CD4-positive, alpha-beta T cell treated with Interferon alpha-2 for 1 hour (primary cell): Measurements from ENCODE around the gene TNFSF9.
"Not testable (repeated sequence)": the region's sequence is repeated elsewhere in the genome, so short reads cannot be mapped to it uniquely, and the experiment has no call there.

Experiments used
- DNase-seq, 2 donors: peaks; one replicate each; pipeline ENCODE4 v3.0.0-alpha.2; 2020 to 2022

The TNFSF9 gene

DNA sequence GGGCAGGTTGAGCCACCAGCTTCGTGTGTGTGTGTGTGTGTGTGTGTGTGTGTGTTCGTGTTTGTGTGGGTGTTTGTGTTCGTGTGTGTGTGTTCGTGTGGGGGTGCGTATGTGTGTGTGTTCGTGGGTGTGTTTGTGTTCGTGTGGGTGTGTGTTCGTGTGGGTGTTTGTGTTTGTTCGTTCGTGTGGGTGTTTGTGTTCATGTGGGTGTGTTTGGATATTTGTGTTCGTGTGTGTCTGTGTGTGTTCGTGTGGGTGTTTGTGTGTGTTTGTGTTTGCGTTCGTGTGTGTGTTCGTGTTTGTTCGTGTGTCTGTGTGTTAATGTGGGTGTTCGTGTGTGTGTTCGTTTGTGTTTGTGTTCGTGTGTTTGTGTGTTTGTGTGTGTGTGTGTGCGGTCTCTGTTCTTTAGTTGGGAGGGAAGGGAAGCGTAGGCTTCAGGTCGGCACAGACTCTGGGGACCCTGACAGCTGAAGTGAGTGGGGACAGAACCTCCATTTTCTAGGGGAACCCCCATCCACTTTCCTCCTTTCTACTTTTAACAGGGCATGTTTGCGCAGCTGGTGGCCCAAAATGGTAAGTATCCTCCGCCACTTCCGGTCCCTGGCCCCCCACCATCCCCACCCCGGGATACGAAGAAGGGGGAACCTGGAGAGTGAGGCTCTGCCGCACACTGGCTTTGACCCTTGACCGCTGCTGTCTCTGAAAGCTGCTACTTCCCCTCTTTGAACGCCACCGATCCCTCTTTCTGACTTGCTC is 1.6 kb downstream of the TNFSF9 start:
- peak; percentile 46 to 57 for DNase-seq

DNA sequence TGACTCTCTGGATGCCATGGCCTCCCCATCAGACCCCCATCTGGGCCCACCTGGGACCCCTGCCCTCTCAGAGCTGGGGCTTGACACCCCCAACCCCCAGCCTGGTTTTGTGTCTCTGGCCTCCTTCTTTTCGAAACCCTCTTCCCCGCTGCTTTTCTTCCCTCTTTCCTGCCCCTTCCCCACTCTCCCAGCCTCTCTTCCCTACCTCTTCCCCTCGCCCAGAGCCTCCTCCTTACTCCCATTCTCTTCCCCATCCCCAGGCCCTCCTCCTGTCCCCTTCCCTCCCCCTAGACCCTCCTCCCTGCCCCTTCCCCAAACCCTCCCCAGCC is 2.1 kb downstream of the TNFSF9 start:
- no peak for DNase-seq

DNA sequence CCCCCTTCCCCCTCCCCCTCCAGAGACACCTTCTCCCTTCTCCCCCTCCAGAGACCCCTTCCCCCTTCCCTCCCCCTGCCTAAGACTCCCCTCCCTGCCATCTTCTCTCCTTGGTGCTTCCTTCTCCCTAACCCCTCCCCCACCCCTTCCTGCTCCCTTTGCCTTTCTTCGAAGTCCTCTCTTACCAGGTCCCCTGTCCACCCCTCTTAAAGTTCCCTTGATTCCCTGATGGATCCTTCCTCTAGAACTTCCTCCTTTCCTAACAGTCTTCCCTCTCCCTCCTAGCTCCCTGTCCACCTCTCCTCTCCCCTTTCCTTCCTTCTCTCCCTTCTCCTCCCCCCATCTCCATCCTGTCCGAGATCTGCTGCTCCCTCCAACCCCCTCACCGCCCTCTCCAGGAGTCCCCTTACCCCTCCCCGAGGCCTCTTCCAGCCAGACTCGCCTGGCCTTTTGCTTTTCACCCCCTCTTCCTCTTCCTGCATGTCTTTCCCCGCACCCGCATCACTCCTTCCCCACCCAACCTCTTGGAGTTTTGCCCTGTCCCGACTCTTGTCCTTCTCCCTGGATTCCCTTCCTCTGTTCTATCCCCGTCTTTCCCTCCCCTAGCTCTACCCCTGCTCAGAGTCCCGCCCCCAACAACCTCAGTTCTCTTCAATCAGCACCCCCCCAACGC is 3.1 kb downstream of the TNFSF9 start:
- DNase-seq, result no peak

GRCh38 chr19:6534451-6535093 is 3.7 kb downstream of the TNFSF9 start:
- no peak for DNase-seq

DNA sequence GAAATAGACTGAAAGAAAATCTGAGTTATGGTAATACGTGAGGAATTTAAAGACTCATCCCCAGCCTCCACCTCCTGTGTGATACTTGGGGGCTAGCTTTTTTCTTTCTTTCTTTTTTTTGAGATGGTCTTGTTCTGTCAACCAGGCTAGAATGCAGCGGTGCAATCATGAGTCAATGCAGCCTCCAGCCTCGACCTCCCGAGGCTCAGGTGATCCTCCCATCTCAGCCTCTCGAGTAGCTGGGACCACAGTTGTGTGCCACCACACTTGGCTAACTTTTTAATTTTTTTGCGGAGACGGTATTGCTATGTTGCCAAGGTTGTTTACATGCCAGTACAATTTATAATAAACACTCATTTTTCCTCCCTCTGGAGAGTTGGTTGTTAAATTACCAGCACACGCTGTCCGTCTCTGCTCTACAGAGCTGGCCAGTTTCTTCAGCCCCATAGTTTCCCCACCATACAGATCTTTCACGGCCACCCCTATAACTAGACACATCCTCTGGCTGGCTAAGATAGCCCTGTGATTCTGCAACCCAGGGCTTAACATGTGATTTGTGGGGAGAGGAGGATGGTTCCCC is 4.8 kb downstream of the TNFSF9 start:
- DNase-seq, result no peak

GRCh38 chr19:6539514-6539913 is 8.7 kb downstream of the TNFSF9 start:
- DNase-seq, result no peak

DNA sequence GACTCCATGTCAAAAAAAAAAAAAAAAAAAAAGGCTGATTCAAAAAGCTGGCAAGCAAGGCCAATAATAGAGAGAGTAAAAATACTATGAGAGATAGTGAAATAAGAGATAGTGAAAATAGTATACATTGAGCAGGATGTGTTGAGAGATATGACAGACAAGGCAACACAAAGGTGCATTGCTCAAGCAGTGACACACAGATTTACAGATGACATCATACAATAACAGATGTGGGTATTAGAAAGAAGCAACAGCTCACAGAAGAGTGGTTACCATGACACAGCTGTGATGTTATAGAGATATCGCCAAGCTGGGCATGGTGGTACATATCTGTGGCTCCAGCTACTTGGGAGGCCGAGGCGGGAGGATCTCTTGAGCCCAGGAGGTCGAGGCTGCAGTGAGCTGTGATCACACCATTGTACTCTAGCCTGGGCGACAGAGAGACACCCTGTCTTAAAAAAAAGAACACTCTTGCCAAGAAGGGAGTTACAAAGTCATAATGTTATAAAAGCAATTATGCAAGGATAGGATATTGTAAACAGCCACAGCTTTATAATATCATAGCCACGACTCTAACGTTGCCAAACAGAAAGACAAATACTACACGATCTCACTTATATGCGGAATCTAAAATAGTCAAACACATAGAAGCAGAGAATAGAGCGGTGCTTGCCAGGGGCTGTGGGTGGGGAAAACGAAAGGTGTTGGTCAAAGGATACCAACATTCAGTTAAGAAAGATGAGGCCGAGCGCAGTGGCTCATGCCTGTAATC is 10.3 kb downstream of the TNFSF9 start:
- DNase-seq, result no peak

DNA sequence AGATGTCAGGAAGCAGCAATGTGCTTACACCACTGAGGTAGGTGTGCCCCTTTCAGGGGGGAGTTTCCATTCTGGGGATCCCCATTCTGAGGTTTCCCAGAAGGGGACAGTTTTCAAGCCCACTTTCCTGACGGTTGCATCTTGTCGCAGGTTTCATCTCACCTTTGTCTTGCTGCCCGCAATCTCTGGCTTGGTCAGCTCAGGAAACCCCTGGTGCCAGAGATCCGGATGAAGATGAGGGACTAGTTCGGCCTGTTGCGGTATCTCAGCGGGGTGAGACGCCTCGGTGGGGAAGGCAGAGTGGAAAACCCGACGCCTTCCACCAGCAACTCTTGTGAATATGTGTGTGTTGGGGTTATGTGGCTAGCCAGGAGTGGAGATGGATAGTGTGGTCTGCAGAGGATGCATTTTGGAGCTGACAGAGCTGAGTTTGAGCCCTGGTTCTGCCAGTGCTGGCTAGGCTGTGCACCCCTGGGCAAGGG is 13.1 kb downstream of the TNFSF9 start:
- peak; percentile 8 to 45 for DNase-seq

DNA sequence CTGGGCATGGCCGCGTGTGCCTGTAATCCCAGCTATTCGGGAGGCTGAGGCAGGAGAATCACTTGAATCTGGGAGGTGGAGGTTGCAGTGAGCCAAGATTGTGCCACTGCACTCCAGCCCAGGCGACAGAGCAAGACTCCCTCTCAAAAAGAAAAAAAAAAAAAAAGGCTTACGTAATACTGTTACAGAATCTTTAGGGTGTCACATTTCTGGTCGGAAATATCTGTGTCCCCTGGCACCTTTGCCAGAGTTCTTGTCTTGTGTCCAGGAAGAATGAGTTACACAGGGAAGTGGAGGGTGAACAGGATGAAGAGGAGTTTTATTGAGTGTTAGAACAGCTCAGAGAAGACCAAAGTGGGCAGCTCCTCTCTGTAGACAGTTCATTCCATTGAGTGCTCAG is 19.9 kb downstream of the TNFSF9 start:
- not testable (repeated sequence) for DNase-seq

DNA sequence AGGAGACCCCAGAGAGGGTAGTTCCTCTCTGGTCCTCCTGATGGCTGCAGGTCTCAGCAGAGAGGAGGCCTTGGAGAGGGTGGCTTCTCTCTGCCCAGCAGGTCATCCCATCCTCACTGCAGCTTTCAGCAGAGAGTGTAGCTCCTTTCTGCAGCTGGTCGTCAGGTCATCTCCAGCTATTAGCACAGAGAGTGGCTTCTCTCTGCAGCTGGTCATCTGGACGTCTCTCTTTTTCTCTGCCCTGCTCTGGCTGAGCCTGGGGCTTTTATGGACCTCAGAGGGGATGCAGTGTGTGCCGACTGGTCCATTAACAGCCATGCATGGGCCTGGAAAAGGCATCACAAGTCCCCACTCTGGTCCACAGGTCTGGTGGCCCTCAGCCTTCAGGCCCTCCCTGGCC is 20.3 kb downstream of the TNFSF9 start:
- no peak for DNase-seq

- DNase-seq, result peak; percentile 44 to 75
Measured at GRCh38 chr19:6551607-6552450, 21.0 kb downstream of the TNFSF9 start.

- no peak for DNase-seq
Measured at GRCh38 chr19:6556043-6556449, 25.2 kb downstream of the TNFSF9 start.

DNA sequence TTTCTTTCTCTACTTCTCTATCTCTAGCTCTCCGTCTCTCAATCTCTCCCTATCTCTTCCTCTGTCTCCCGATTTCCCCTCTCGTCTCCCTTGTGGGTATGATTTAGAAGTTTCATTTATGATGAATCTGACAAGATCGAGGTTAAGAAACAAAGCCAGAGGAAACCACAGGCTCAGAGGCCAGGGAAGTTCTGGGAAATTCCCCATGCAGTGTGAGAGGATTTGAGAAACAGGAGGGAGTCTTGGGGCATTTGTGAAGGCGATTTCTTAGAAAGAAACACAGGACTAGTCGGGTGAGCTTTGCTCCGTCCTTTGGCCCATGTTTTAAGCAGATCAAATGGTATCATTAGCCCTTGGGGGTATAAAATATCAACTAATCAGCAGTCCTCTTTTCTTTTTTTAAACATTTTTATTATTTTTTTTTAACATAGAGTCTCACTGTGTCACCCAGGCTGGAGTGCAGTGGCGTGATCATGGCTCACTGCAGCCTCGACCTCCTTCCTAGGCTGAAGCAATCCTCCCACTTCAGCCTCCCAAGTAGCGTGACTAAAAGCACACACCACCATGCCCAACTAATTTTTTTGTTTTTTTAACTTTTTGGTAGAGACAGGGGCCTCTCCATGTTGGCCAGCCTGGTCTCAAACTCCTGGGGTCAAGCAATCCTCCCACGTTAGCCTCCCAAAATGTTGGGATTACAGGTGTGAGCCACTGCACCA is 25.8 kb downstream of the TNFSF9 start:
- DNase-seq, result peak in 1 of 2 donors; percentile 39

- DNase-seq, result not testable (repeated sequence)
Measured at GRCh38 chr19:6562437-6562836, 31.6 kb downstream of the TNFSF9 start.

DNA sequence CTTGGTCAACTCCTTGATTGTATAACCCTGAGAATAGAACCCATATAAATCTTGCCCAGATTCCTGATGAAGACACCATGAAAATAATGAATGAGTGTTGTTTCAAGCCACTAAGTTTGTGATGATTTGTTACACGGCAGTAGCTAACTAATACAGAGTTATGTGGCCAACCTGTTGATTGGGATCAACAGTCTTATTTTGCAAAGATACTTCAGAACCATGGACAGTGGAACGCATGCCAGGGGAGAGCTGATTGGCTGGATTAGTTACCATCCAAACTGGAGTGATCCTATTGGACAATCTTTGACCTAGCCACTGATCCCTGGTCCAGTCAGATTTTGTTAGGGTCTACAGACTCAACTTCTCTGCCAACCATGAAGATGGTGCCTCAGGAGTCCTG is 33.6 kb downstream of the TNFSF9 start:
- no peak for DNase-seq

DNA sequence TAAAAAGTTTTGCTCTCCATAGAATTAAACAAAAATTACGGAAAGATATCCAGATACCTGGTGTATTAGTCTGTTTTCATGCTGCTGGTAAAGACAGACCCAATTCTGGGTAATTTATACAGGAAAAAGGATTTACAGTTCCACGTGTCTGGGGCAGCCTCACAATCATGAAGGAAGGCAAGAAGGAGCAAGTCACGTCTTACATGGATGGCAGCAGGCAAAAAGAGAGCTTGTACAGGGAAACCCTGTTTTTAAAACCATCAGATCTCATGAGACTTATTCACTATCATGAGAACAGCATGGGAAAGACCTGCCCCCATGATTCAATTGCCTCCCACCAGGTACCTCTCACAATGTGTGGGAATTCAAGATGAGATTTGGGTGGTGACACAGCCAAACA is 35.9 kb downstream of the TNFSF9 start:
- DNase-seq, result not testable (repeated sequence)

DNA sequence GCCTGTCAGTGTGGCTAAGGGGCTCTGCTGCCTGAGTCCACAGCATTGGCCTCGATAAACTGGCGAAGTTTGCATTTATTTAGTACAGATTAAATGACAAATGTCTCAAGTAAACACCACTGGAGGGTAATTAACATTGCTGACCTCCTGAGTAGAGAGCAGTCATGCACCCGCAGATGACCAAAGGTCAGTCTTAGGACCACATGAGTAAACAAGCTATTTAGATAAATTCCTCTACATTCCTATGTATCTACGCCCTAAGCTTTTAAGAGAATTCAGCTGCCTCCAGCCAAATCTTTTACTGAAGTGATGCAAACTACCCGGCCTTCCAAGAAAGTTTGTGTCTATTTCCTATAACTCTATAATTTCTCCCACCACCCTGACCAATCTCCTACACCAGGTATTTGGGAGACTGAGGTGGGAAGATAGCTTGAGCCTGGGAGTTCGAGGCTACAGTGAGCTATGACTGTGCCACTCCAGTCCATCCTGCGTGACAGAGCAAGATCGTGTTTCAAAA is 37.2 kb downstream of the TNFSF9 start:
- no peak for DNase-seq

GRCh38 chr19:6568816-6569215 is 38.0 kb downstream of the TNFSF9 start:
- DNase-seq, result no peak

GRCh38 chr19:6570764-6571163 is 39.9 kb downstream of the TNFSF9 start:
- DNase-seq, result no peak

DNA sequence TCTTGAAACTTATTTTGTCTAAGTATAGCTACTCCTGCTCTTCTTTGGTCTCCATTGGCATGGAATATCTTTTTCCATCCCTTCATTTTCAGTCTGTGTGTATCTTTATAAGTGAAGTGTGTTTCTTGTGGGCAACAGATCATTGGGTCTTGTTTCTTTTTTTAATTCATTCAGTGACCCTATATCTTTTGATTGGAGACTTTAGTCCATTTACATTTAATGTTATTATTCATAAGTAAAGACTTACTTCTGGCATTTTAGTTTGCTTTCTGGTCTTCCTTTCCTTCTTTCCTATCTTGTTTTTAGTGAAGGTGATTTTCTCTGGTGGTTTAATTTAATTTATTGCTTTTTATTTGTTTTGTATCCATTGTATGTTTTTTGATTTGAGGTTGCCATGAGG is 40.3 kb downstream of the TNFSF9 start:
- DNase-seq, result no peak

GRCh38 chr19:6572217-6572616 is 41.4 kb downstream of the TNFSF9 start:
- DNase-seq, result peak in 1 of 2 donors; percentile 46
